Measurements from ENCODE around the gene FOLR2. TPM values are rescaled to one million over a fixed set of nuclear protein-coding genes. Genes with fewer than 3 reads are reported as not detected.
"Not testable (repeated sequence)": the region's sequence is repeated elsewhere in the genome, so short reads cannot be mapped to it uniquely, and the experiment has no call there.

The FOLR2 gene
- total and polyA plus RNA-seq, 2 experiments from 2014 or later = not detected

GRCh38 chr11:72191961-72192381 is 24.6 kb upstream of the FOLR2 start, which contains the start of gene FOLR1 (continued):
- TF ChIP-seq ETS1 (IDR thresholded peaks at IDR 0.05) (no peak), STAT1 (IDR thresholded peaks at IDR 0.05; ENCODE audit: unreplicated experiment) (no peak), ZNF331 (CRISPR knock-in tag; IDR thresholded peaks at IDR 0.05; ENCODE audit: low read depth) (no peak), EZH2phosphoT487 (IDR thresholded peaks at IDR 0.05; ENCODE audit: unreplicated experiment) (no peak), EZH2 (IDR thresholded peaks at IDR 0.05; ENCODE audit: low read depth, unreplicated experiment) (no peak)

- Mint-ChIP-seq H3K36me3 (ENCODE audit: low read depth) (no peaks in the 10 kb centered on the region), H3K4me1 (peaks cover 13% of the 10 kb centered on the region; the same call in 2 of the 3 replicates), H3K27me3 (ENCODE audit: insufficient read depth, low read depth, poor library complexity) (peaks cover 11% of the 10 kb centered on the region), H3K27ac (no peak overlapping the region), H3K9me3 (no peaks in the 10 kb centered on the region; the same call in 2 of the 3 replicates), H3K4me3 (no peak overlapping the region)
- Histone ChIP-seq H3K27ac (ENCODE audit: low read depth) (no peak overlapping the region), H3K4me3 (no peak overlapping the region), H3K9me2 (ENCODE audit: insufficient read depth) (no peaks in the 10 kb centered on the region), H3F3A (replicated peaks; ENCODE audit: low read depth) (no peaks in the 10 kb centered on the region), H3K79me2 (replicated peaks; ENCODE audit: insufficient read depth) (no peaks in the 10 kb centered on the region), H4K20me1 (replicated peaks; ENCODE audit: insufficient read depth) (no peaks in the 10 kb centered on the region), H3K27me3 (ENCODE audit: insufficient read depth) (no peaks in the 10 kb centered on the region), H3K4me1 (ENCODE audit: insufficient read depth) (peaks cover 6% of the 10 kb centered on the region; the same call in 1 of the 2 replicates), H3K36me3 (ENCODE audit: insufficient read depth) (no peaks in the 10 kb centered on the region), H2AFZ (0 out of 2 replicates have a peak overlapping the region, but pooled peaks have one; percentile 69), H3K4me2 (no peak overlapping the region)
- TF ChIP-seq EZH2phosphoT487 (IDR thresholded peaks at IDR 0.05; ENCODE audit: unreplicated experiment) (no peak), JUNB (IDR thresholded peaks at IDR 0.05; ENCODE audit: unreplicated experiment) (no peak), ETS1 (IDR thresholded peaks at IDR 0.05) (no peak), POLR2AphosphoS5 (IDR thresholded peaks at IDR 0.05; ENCODE audit: low read depth) (no peak)
- TF ChIP-seq, protein P1, sequence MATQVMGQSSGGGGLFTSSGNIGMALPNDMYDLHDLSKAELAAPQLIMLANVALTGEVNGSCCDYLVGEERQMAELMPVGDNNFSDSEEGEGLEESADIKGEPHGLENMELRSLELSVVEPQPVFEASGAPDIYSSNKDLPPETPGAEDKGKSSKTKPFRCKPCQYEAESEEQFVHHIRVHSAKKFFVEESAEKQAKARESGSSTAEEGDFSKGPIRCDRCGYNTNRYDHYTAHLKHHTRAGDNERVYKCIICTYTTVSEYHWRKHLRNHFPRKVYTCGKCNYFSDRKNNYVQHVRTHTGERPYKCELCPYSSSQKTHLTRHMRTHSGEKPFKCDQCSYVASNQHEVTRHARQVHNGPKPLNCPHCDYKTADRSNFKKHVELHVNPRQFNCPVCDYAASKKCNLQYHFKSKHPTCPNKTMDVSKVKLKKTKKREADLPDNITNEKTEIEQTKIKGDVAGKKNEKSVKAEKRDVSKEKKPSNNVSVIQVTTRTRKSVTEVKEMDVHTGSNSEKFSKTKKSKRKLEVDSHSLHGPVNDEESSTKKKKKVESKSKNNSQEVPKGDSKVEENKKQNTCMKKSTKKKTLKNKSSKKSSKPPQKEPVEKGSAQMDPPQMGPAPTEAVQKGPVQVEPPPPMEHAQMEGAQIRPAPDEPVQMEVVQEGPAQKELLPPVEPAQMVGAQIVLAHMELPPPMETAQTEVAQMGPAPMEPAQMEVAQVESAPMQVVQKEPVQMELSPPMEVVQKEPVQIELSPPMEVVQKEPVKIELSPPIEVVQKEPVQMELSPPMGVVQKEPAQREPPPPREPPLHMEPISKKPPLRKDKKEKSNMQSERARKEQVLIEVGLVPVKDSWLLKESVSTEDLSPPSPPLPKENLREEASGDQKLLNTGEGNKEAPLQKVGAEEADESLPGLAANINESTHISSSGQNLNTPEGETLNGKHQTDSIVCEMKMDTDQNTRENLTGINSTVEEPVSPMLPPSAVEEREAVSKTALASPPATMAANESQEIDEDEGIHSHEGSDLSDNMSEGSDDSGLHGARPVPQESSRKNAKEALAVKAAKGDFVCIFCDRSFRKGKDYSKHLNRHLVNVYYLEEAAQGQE (IDR thresholded peaks at IDR 0.05; ENCODE audit: unreplicated experiment) = no peak
- ATAC-seq (no peak), DNase-seq (ENCODE audit: low spot score) (no peak)
These were observed 20.9 kb upstream of the FOLR2 start for GRCh38 chr11:72195518-72196270.

- not testable (repeated sequence) for H3K4me1 Mint-ChIP-seq; H3K36me3 ChIP-seq (ENCODE audit: insufficient read depth); DNase-seq (ENCODE audit: low spot score); H4K20me1 ChIP-seq (replicated peaks; ENCODE audit: insufficient read depth); H3K36me3 Mint-ChIP-seq (ENCODE audit: low read depth); H3K9me2 ChIP-seq (ENCODE audit: insufficient read depth); H2AFZ ChIP-seq; H3K27ac Mint-ChIP-seq; H3F3A ChIP-seq (replicated peaks; ENCODE audit: low read depth); H3K27me3 Mint-ChIP-seq (ENCODE audit: insufficient read depth, low read depth, poor library complexity); ATAC-seq; H3K4me1 ChIP-seq (ENCODE audit: insufficient read depth); H3K4me3 ChIP-seq; H3K4me2 ChIP-seq; H3K79me2 ChIP-seq (replicated peaks; ENCODE audit: insufficient read depth); H3K9me3 Mint-ChIP-seq; H3K4me3 Mint-ChIP-seq; H3K27ac ChIP-seq (ENCODE audit: low read depth); H3K27me3 ChIP-seq (ENCODE audit: insufficient read depth)
These were observed 15.1 kb upstream of the FOLR2 start for GRCh38 chr11:72201445-72201844.

Measured in GM23338 (cell line).